ENCODE results near the gene ARHGEF33.

- TF ChIP-seq, protein P1, sequence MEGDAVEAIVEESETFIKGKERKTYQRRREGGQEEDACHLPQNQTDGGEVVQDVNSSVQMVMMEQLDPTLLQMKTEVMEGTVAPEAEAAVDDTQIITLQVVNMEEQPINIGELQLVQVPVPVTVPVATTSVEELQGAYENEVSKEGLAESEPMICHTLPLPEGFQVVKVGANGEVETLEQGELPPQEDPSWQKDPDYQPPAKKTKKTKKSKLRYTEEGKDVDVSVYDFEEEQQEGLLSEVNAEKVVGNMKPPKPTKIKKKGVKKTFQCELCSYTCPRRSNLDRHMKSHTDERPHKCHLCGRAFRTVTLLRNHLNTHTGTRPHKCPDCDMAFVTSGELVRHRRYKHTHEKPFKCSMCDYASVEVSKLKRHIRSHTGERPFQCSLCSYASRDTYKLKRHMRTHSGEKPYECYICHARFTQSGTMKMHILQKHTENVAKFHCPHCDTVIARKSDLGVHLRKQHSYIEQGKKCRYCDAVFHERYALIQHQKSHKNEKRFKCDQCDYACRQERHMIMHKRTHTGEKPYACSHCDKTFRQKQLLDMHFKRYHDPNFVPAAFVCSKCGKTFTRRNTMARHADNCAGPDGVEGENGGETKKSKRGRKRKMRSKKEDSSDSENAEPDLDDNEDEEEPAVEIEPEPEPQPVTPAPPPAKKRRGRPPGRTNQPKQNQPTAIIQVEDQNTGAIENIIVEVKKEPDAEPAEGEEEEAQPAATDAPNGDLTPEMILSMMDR (conservative IDR thresholded peaks at IDR 0.05; ENCODE audit: low read length), result no peak
- TF ChIP-seq EZH2phosphoT487 (IDR thresholded peaks at IDR 0.05; ENCODE audit: borderline replicate concordance, low read depth, low read length), result no peak
Observed at GRCh38 chr2:38977047-38977446, 87.4 kb downstream of the ARHGEF33 start.
